ENCODE results near the gene FAM180A. TPM values are rescaled to one million over a fixed set of nuclear protein-coding genes. Genes with fewer than 3 reads are reported as not detected.

The FAM180A gene
- total and polyA plus RNA-seq, 10 donors: 0.19 to 1.3 (median 0.85) TPM; not detected in 5

GRCh38 chr7:135768467-135768866, 19.9 kb upstream of the FAM180A start:
- Histone ChIP-seq H3K9me3 (no peaks in the 10 kb centered on the region), H3K4me3 (no peak overlapping the region), H3K4me1 (no peaks in the 10 kb centered on the region), H3K36me3 (no peaks in the 10 kb centered on the region), H3K27me3 (replicated peaks in 1 of 7) (peaks cover 0 to 25% (median 0%) of the 10 kb centered on the region in 7 donors), H3K27ac (peak overlapping the region in 1 of 8 donors; percentile 15)
- 67 to 75% (median 71%) methylated on average over 4 of the region's 4 CpGs for WGBS, 5 donors
- TF ChIP-seq POLR2AphosphoS5 (IDR thresholded peaks at IDR 0.05): no peak
- no peak for TF ChIP-seq POLR2A (IDR thresholded peaks at IDR 0.05)
- TF ChIP-seq CTCF (IDR thresholded peaks at IDR 0.05 in 8 of 11, conservative IDR thresholded peaks at IDR 0.05 in 3 of 11): no peak
- no peak for DNase-seq
- intact Hi-C loops (cut with DNase I; ENCODE audit: low total_unique reads): no loop called here

GRCh38 chr7:135768064-135768463, 19.5 kb upstream of the FAM180A start:
- intact Hi-C loops (cut with DNase I; ENCODE audit: low total_unique reads): no loop called here
- Histone ChIP-seq H3K4me3 (no peak overlapping the region), H3K4me1 (no peaks in the 10 kb centered on the region), H3K9me3 (no peaks in the 10 kb centered on the region), H3K27me3 (replicated peaks in 1 of 7) (peaks cover 0 to 25% (median 0%) of the 10 kb centered on the region in 7 donors), H3K36me3 (no peaks in the 10 kb centered on the region), H3K27ac (peak overlapping the region in 1 of 8 donors; percentile 15)
- DNase-seq: no peak
- 60 to 77% (median 71%) methylated on average over 3 of the region's 3 CpGs for WGBS, 5 donors
- no peak for TF ChIP-seq POLR2AphosphoS5 (IDR thresholded peaks at IDR 0.05)
- TF ChIP-seq CTCF (IDR thresholded peaks at IDR 0.05 in 8 of 11, conservative IDR thresholded peaks at IDR 0.05 in 3 of 11): no peak
- no peak for TF ChIP-seq POLR2A (IDR thresholded peaks at IDR 0.05)

- H3K27me3 ChIP-seq (replicated peaks in 1 of 7): peaks cover 0 to 22% (median 0%) of the 10 kb centered on the region in 7 donors
- intact Hi-C loops (cut with DNase I; ENCODE audit: low total_unique reads): no loop called here
- no peak overlapping the region for H3K27ac ChIP-seq
- H3K36me3 ChIP-seq: no peaks in the 10 kb centered on the region
- 86 to 95% (median 91%) methylated on average over 2 of the region's 2 CpGs for WGBS, 5 donors
- peaks cover 0 to 9% (median 0%) of the 10 kb centered on the region in 6 donors for H3K4me1 ChIP-seq
- no peaks in the 10 kb centered on the region for H3K9me3 ChIP-seq
- no peak for DNase-seq
- TF ChIP-seq POLR2AphosphoS5 (IDR thresholded peaks at IDR 0.05) (no peak), CTCF (IDR thresholded peaks at IDR 0.05 in 8 of 11, conservative IDR thresholded peaks at IDR 0.05 in 3 of 11) (no peak), POLR2A (IDR thresholded peaks at IDR 0.05) (no peak)
- H3K4me3 ChIP-seq: no peak overlapping the region
Observed at GRCh38 chr7:135763261-135763660, 14.6 kb upstream of the FAM180A start.

GRCh38 chr7:135761751-135762488, 13.3 kb upstream of the FAM180A start:
- no peak for TF ChIP-seq POLR2AphosphoS5 (IDR thresholded peaks at IDR 0.05)
- TF ChIP-seq POLR2A (IDR thresholded peaks at IDR 0.05): no peak
- H3K27ac ChIP-seq: peak overlapping the region in 4 of 8 donors; percentile 17 to 56 (median 39)
- WGBS, 5 donors: 56 to 66% (median 59%) methylated on average over 10 of the region's 10 CpGs
- no peaks in the 10 kb centered on the region for H3K36me3 ChIP-seq
- no peaks in the 10 kb centered on the region for H3K9me3 ChIP-seq
- intact Hi-C loops (cut with DNase I; ENCODE audit: low total_unique reads): no loop called here
- no peak overlapping the region for H3K4me3 ChIP-seq
- H3K4me1 ChIP-seq: peaks cover 0 to 9% (median 0%) of the 10 kb centered on the region in 6 donors
- no peak for DNase-seq
- peaks cover 0 to 16% (median 0%) of the 10 kb centered on the region in 7 donors for H3K27me3 ChIP-seq (replicated peaks in 1 of 7)

Measured in spleen (tissue), 11 donors.